HG03039 (cell line): ENCODE measurements around the gene CXCL12.

Source experiments
- ATAC-seq: cut with Tn5 transposase; IDR thresholded peaks from one replicate; pipeline ENCODE4 v1.9.1; 2021; ENCODE audit warnings: mild to moderate bottlenecking, moderate library complexity; ENCODE audit not compliant: unreplicated experiment

The CXCL12 gene

GRCh38 chr10:44399659-44400451 is 15.0 kb upstream of the CXCL12 start:
- ATAC-seq: no peak

GRCh38 chr10:44398747-44399658 is 14.1 kb upstream of the CXCL12 start:
- no peak for ATAC-seq

GRCh38 chr10:44398271-44398670 is 13.4 kb upstream of the CXCL12 start:
- ATAC-seq: no peak

- ATAC-seq: no peak
Measured at GRCh38 chr10:44397476-44398225, 12.8 kb upstream of the CXCL12 start.

- ATAC-seq: no peak
Measured at GRCh38 chr10:44396671-44397191, 11.8 kb upstream of the CXCL12 start.

- no peak for ATAC-seq
Measured at GRCh38 chr10:44395902-44396670, 11.2 kb upstream of the CXCL12 start.

GRCh38 chr10:44395396-44395795 is 10.5 kb upstream of the CXCL12 start:
- ATAC-seq: no peak

GRCh38 chr10:44394696-44395381 is 9.9 kb upstream of the CXCL12 start:
- no peak for ATAC-seq

GRCh38 chr10:44393834-44394547 is 9.1 kb upstream of the CXCL12 start:
- no peak for ATAC-seq

- no peak for ATAC-seq
Measured at GRCh38 chr10:44393051-44393630, 8.2 kb upstream of the CXCL12 start.

GRCh38 chr10:44392420-44392819 is 7.5 kb upstream of the CXCL12 start:
- ATAC-seq: no peak

GRCh38 chr10:44391981-44392380 is 7.1 kb upstream of the CXCL12 start:
- no peak for ATAC-seq

GRCh38 chr10:44390585-44391072 is 5.7 kb upstream of the CXCL12 start:
- ATAC-seq: no peak

- ATAC-seq: no peak
Measured at GRCh38 chr10:44389556-44389955, 4.7 kb upstream of the CXCL12 start.

- no peak for ATAC-seq
Measured at GRCh38 chr10:44389150-44389549, 4.3 kb upstream of the CXCL12 start.

- no peak for ATAC-seq
Measured at GRCh38 chr10:44388641-44389040, 3.7 kb upstream of the CXCL12 start.

- ATAC-seq: no peak
Measured at GRCh38 chr10:44387853-44388251, 3.0 kb upstream of the CXCL12 start.

GRCh38 chr10:44386546-44387052 is 1.7 kb upstream of the CXCL12 start:
- ATAC-seq: no peak
